HG03520 (cell line): ENCODE results near the gene STMND1.

Experiments used
- ATAC-seq: cut with Tn5 transposase; IDR thresholded peaks from one replicate; pipeline ENCODE4 v1.9.1; 2021; ENCODE audit warnings: mild to moderate bottlenecking, moderate library complexity; ENCODE audit not compliant: unreplicated experiment

The STMND1 gene

GRCh38 chr6:17159240-17159639 is 57.4 kb downstream of the STMND1 start:
- ATAC-seq: no peak

- no peak for ATAC-seq
Measured at GRCh38 chr6:17161076-17161475, 59.2 kb downstream of the STMND1 start.

- no peak for ATAC-seq
Measured at GRCh38 chr6:17165383-17165782, 63.5 kb downstream of the STMND1 start.

GRCh38 chr6:17167327-17167979 is 65.6 kb downstream of the STMND1 start:
- no peak for ATAC-seq

- ATAC-seq: no peak
Measured at GRCh38 chr6:17169291-17169690, 67.4 kb downstream of the STMND1 start.

GRCh38 chr6:17169711-17170110 is 67.9 kb downstream of the STMND1 start:
- ATAC-seq: no peak

GRCh38 chr6:17172836-17173470 is 71.1 kb downstream of the STMND1 start:
- no peak for ATAC-seq

GRCh38 chr6:17178326-17178725 is 76.5 kb downstream of the STMND1 start:
- no peak for ATAC-seq

GRCh38 chr6:17178754-17179529 is 77.1 kb downstream of the STMND1 start:
- ATAC-seq: no peak

GRCh38 chr6:17179530-17180073 is 77.8 kb downstream of the STMND1 start:
- ATAC-seq: no peak
